Calu3 (cell line): Measurements from ENCODE around the gene HMOX2. TPM values are rescaled to one million over a fixed set of nuclear protein-coding genes. Genes with fewer than 3 reads are reported as not detected.

ENCODE experiments used
- BruUV-seq: library from RNA; stranded (reverse); fragments of 400-500 nt; replicated peaks from 2 replicates; lab custom pipeline; 2021; lab: Mats Ljungman, UMichigan
- CTCF ChIA-PET: fragments of 300-600 bp; sonication (Branson Sonifier 250); formaldehyde crosslinking; loops from one replicate; lab custom pipeline; 2022; ENCODE audit warnings: antibody characterized with exemption; lab: Charles Lee
- DNase-seq: peaks from one replicate; pipeline ENCODE4 v3.0.0; 2022
- H3K27ac Mint-ChIP-seq: one replicate; pipeline ENCODE4 v1.8.0; 2022; ENCODE audit warnings: mixed read lengths; ENCODE audit not compliant: unreplicated experiment
- H3K27me3 Mint-ChIP-seq: one replicate; pipeline ENCODE4 v1.8.0; 2022; ENCODE audit warnings: mixed read lengths; ENCODE audit not compliant: unreplicated experiment
- H3K36me3 Mint-ChIP-seq: one replicate; pipeline ENCODE4 v1.8.0; 2022; ENCODE audit warnings: mild to moderate bottlenecking, moderate library complexity, mixed read lengths; ENCODE audit not compliant: insufficient read depth, unreplicated experiment
- H3K4me1 Mint-ChIP-seq: one replicate; pipeline ENCODE4 v1.8.0; 2022; ENCODE audit warnings: mild to moderate bottlenecking, low read depth, mixed read lengths; ENCODE audit not compliant: unreplicated experiment
- H3K4me3 Mint-ChIP-seq: one replicate; pipeline ENCODE4 v1.8.0; 2022; ENCODE audit warnings: mild to moderate bottlenecking, low read depth, moderate library complexity, mixed read lengths; ENCODE audit not compliant: unreplicated experiment
- H3K9me3 Mint-ChIP-seq: one replicate; pipeline ENCODE4 v1.8.0; 2022; ENCODE audit warnings: low read depth, mixed read lengths; ENCODE audit not compliant: unreplicated experiment
- CTCF ChIP-seq: fragments of 200-600 bp; IDR thresholded peaks from one replicate; pipeline ENCODE4 v1.8.0; 2022; ENCODE audit warnings: antibody characterized with exemption; ENCODE audit not compliant: unreplicated experiment
- intact Hi-C: fragments of 100-400 bp; cut with micrococcal nuclease; formaldehyde crosslinking; loops from one replicate; pipeline ENCODE4 v1.10.0; 2022; ENCODE audit not compliant: unreplicated experiment
- total RNA-seq: library from RNA; stranded (reverse); gene quantifications from 2 replicates; pipeline ENCODE4 v1.2.3, GENCODE V29; 2022

Gene HMOX2
- total RNA-seq, 1 experiment from 2014 or later = 79.2 TPM

- Mint-ChIP-seq H3K4me3 (no peak overlapping the region), H3K4me1 (no peaks in the 10 kb centered on the region), H3K36me3 (no peaks in the 10 kb centered on the region), H3K27ac (no peak overlapping the region), H3K27me3 (peaks cover 83% of the 10 kb centered on the region), H3K9me3 (no peaks in the 10 kb centered on the region)
- DNase-seq = no peak
- no TSS peak for BruUV-seq
- intact Hi-C loops = no loop called here
- CTCF ChIA-PET = interaction anchor here (0.7 to 1.4 kb wide), 3 partner anchors 11 to 75 kb away, joined by 3 to 5 read pairs (median 3); no protein-coding TSS in a partner anchor
- TF ChIP-seq CTCF = no peak
Observed at GRCh38 chr16:4550591-4550990, 74.4 kb downstream of the HMOX2 start.

- Mint-ChIP-seq H3K9me3 (no peaks in the 10 kb centered on the region), H3K4me1 (no peaks in the 10 kb centered on the region), H3K4me3 (no peak overlapping the region), H3K27me3 (peaks cover 83% of the 10 kb centered on the region), H3K36me3 (no peaks in the 10 kb centered on the region), H3K27ac (no peak overlapping the region)
- CTCF ChIA-PET = interaction anchor here (0.7 to 1.0 kb wide), 2 partner anchors 10 to 52 kb away, joined by 4 to 6 read pairs; no protein-coding TSS in a partner anchor
- no peak for DNase-seq
- no peak for TF ChIP-seq CTCF
- intact Hi-C loops = no loop called here
- no TSS peak for BruUV-seq
Observed at GRCh38 chr16:4552541-4552940, 76.3 kb downstream of the HMOX2 start.

- CTCF ChIA-PET = interaction anchor here (0.6 to 1.1 kb wide), 3 partner anchors 11 to 78 kb away, joined by 3 read pairs; no protein-coding TSS in a partner anchor
Observed at GRCh38 chr16:4556112-4556511, 79.9 kb downstream of the HMOX2 start, which contains the start of gene C16orf96. TSS of gene C16orf96 (plus strand) at chr16:4556340. CDS start at chr16:4556490, 150 bp downstream.

GRCh38 chr16:4556580-4556979 lies 80.4 kb downstream of the HMOX2 start:
- Mint-ChIP-seq H3K9me3 (no peaks in the 10 kb centered on the region), H3K27ac (no peak overlapping the region), H3K4me3 (no peak overlapping the region), H3K36me3 (no peaks in the 10 kb centered on the region), H3K27me3 (peaks cover 88% of the 10 kb centered on the region), H3K4me1 (no peaks in the 10 kb centered on the region)
- no TSS peak for BruUV-seq
- CTCF ChIA-PET = interaction anchor here (0.6 to 1.0 kb wide), 2 partner anchors 11 to 68 kb away, joined by 3 read pairs; no protein-coding TSS in a partner anchor
- intact Hi-C loops = no loop called here
- peak; percentile 20 for DNase-seq
- TF ChIP-seq CTCF = no peak

More at GRCh38 chr16:4556112-4556511, 79.9 kb downstream of the HMOX2 start, which contains the start of gene C16orf96:
- H3K27ac Mint-ChIP-seq = no peak within 1 kb of the TSS
- H3K4me1 Mint-ChIP-seq = no peaks in the 10 kb centered on the region
- no peak within 1 kb of the TSS for H3K4me3 Mint-ChIP-seq
- no peak for TF ChIP-seq CTCF
- no peak for DNase-seq
- no peaks in the 10 kb centered on the region for H3K9me3 Mint-ChIP-seq
- intact Hi-C loops = no loop called here
- H3K27me3 Mint-ChIP-seq = peaks cover 88% of the 10 kb centered on the region
- H3K36me3 Mint-ChIP-seq = no peaks in the 10 kb centered on the region
- BruUV-seq = no TSS peak
